Measurements from ENCODE around the gene DNAJA2.

DNA sequence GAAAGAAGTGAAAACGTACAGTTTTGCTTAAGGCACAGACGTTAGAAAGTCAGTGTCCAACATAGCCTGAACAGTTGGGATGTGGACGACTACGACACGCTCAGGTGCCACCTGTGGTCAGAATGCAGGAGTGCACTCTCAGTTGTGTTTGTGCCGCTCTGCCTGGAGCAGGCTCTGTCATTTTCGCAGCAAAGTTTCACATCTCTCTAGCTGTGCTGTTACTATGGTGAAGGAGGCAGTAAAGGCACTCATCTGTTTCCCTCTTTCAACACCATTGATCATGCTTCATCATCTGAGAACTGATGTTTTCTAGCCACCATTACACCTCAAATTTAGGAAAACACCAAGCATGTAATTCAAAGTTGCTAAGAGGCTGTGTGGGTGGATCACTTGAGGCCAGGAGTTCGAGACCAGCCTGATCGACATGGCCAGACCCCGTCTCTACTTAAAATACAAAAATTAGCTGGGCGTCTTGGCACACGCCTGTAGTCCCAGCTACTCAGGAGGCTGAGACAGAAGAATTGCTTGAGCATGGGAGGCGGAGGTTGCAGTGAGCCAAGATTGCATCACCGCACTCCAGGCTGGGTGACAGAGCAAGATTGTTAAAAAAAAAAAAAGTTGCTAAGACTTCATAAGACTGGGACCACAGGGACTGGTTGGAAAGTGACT is 44.9 kb upstream of the DNAJA2 start:
- TF ChIP-seq POLR2AphosphoS5 (IDR thresholded peaks at IDR 0.05; ENCODE audit: borderline replicate concordance, low read depth, low read length) = no peak
- no peak for TF ChIP-seq EZH2 (IDR thresholded peaks at IDR 0.05)
